ENCODE data around the gene KIF24.
"Not testable (repeated sequence)": the region's sequence is repeated elsewhere in the genome, so short reads cannot be mapped to it uniquely, and the experiment has no call there.

Gene KIF24

DNA sequence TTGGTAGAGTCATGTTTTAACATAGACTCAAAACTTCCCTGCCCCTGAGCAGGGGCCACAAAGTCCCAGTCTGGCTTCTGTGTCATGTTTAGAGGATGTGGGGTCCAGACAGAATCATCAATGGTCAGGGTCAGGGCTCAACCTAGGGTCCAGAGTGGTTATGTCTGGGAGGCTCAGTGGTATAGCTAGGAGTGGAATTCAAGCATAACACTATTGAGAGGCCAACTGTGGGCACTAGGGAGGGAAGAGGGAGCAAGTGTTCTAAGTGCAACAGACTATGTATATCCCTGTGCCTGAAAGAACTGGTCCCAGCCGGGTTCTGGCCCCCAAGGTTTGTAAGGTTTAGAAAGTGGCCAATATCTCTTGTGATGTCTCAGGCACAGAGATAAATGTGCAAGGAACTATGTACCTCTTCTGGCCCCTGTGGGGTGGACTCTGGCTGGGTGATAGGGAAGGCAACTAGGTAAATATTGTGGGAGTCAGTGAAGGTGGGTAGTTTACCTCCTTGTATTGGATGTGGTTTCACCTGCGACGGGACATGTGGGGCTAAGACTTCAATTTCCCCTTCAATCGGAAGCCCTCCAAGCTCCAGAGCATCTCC, 33.6 kb upstream of the KIF24 start:
- no peak for DNase-seq

DNA sequence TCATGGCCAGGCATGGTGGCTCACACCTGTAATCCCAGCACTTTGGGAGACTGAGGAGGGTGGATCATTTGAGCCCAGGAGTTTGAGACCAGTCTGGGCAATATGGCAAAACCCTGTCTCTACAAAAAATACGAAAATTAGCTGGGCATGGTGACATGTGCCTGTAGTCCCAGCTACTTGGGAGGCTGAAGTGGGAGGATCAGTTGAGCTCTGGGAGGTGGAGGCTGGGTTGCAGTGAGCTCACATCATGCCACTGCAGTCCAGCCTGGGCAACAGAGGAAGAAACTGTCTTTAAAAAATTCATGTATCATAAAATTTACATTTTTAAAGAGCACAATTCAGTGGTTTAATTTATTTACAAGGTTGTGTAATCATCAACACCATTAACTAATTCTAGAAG, 23.9 kb upstream of the KIF24 start:
- DNase-seq: not testable (repeated sequence)

DNA sequence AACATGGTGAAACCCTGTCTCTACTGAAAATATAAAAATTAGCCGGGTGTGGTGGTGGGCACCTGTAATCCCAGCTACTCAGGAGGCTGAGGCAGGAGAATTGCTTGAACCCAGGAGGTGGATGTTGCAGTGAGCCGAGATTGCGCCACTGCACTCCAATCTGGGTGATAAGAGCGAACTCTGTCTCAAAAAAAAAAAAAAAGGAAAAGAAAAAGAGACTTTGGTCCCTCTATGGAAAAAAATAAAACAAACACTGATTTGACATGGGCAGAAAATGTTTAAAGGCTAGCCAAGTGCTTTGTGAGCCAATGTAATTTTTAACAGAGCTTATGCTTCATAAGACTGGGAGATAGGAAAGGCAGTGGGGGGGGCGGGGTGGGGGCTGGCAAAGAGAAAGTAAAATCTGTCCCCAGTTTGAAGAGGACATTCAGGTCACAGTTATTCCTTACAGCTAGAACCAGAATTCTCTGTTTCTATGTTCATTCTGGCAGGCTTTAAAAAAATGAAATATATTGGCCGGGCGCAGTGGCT, 23.1 kb upstream of the KIF24 start:
- not testable (repeated sequence) for DNase-seq

DNA sequence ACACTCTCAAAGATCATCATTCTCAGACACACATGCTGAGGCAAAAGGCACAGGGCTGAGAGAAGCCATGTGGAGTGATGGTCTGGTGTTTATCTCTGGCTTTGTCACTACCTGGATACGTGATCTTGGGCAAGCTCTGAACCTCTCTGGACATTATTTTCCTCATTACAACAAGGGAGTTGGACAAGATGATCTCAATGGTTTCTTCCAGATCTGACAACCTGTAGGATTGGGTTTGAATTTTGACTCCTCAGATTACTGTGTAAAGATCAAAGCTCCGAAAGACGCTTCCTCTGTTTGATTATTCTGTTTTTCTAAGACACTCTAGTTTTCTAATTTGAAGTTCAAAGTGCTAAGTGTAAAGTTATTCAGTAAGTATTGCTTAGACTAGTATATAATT, 20.3 kb upstream of the KIF24 start:
- DNase-seq: no peak

DNA sequence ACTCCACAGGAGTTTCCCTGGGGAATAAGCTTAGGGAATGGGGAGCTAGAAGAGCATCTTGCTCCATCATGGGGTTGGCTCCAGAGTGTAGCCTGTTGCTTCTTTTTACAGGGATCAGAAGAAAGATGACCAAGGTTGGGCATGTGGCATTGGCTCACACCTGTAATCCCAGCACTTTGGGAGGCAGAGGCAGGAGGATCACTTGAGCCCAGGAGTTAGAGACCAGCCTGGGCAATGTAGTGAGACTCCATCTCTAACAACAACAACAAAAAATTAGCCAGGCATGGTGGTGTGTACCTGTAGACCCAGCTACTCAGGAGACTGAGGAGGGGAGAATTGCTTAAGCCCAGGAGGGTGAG, 18.7 kb upstream of the KIF24 start:
- no peak for DNase-seq

DNA sequence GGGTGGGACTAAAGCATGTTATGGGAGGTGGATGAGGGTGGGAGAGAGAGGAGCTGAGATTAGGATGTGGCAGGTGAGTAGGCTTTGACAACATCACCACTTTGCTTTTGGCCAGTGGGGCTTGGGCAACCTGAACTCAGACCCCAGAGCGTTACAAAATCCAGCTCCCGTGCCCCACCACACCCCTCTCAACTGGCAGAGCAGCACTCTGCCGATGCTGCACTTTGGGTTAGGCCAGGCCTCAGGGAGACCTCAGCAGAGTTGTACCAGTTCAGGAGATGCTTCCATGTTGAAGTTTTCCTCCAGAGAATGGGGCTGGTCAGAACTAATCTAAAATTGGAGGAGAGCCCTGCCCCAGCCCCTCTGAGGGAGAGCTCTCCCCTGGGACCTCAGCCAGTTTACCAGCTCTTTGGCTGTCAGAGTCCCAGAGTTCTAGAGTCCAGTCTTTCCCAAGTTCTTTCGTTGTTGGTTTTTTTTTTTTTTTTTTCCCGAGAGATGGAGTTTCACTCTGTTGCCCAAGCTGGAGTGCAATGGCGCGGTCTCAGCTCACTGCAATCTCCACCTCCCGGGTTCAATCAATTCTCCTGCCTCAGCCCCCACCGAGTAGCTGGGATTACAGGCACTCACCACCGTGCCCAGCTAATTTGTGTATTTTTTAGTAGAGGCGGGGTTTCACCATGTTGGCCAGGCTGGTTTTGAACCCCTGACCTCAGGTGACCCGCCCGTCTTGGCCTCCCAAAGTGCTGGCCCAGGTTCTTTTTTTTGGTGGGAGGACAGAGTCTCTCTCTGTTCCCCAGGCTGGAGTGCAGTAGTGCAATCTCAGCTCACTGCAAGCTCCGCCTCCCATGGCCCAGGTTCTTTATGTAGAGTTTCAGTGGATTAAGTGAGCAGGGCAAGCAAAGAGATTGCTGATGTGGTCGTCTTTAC, 18.1 kb upstream of the KIF24 start:
- no peak for DNase-seq

DNA sequence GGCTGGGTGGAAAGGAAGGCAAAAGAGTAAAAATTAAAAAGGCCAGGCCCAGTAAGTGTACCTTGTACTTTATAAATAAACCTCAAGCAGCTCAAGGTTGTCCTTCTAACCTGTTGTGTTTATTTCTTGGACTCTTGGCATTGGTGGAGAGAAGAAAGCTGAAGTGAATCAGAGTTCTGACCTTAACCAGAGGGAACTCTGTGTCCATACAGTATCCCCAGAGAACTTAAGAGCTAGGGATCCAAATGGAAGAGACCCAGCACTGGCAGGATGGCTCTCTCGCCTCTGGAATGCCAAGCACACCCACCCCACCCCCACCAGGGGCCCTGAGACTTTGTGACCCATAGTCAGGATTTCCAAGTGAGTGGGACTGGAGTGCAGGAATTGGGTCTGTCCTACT, 14.5 kb upstream of the KIF24 start:
- DNase-seq: no peak

DNA sequence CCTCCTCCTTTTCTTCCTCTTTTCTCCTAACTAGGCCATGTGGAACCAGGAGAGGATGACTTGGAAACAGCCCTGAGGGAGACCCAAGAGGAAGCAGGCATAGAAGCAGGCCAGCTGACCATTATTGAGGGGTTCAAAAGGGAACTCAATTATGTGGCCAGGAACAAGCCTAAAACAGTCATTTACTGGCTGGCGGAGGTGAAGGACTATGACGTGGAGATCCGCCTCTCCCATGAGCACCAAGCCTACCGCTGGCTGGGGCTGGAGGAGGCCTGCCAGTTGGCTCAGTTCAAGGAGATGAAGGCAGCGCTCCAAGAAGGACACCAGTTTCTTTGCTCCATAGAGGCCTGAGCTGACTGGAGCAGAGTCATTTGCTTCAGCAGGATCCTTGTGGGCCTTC, 14.0 kb upstream of the KIF24 start:
- DNase-seq: peak; percentile 46 to 65

DNA sequence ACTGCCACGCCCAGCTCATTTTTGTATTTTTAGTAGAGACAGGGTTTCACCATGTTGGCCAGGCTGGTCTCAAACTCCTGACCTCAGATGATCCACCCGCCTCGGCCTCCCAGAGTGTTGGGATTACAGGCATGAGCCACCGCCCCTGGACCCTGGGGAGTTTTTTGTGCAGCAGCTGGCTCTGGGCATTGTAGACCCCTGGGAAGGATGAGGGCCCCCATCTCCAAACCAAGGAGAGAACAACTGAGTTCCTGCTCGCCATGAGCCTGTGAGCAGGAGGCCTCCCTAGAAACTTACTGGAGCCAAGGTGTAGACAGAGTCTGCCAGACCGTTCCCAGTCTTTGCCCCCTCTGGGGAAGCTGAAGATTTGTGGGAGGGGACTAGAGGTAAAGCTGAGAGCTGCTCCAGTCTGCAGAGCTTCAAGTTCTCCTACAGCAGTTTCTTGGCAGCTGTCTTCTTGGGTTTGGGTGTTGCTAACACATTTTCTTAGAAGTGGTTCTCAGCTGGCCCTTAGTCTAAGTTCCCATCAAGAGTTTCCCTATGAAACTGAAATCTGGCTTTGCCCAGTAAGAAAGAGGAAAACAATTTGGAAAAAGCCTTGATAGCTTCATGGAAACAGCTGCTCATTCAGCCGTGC, 12.7 kb upstream of the KIF24 start:
- DNase-seq: no peak

DNA sequence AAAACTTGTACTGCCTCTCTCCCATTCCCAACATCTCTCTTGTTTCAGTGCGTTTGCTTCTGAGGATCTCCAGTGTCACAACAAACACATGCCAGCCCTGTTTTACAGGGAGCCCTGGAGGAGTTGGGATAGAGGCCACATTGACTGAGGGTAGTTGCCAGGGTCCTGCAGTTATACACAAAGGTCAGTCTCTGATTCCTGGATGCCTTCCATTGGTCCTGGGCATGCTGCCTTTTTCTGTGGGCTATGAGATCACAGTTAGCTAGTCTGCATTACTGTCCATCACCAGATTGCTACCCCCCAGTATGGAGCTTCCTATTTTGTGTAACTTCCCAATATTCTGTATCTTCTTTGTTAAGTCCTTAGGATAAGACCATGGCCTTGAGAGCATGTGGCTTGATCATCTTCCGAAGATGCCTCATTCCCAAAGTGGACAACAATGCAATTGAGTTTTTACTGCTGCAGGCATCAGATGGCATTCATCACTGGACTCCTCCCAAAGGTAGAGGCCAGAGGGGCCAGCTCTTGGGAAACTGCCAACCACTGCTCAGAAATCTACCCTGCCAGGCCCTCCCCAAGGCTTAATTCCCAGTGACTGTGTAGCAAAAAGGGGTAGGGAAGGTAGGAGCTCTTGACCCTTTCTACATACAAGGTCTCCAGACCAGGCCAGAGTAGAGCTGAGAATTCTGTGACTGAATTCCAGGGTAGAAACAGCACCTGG, 9.8 kb upstream of the KIF24 start:
- DNase-seq: peak; percentile 46

DNA sequence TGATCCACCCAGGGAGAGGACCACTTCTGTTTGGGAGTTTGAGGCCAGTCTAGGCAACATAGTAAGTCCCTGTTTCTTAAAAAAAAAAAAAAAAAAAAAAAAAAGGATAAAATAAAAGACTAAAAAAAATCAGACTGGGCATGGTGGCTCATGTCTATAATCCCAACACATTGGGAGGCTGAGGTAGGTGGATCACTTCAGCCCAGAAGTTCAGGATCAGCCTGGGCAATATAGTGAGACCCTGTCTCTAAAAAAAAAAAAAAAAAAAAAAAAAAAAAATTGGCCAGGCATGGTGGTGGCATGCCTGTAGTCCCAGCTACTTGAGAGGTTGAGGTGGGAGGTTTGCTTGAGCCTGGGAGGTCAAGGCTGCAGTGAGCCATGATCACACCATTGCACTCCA, 9.0 kb upstream of the KIF24 start:
- not testable (repeated sequence) for DNase-seq

DNA sequence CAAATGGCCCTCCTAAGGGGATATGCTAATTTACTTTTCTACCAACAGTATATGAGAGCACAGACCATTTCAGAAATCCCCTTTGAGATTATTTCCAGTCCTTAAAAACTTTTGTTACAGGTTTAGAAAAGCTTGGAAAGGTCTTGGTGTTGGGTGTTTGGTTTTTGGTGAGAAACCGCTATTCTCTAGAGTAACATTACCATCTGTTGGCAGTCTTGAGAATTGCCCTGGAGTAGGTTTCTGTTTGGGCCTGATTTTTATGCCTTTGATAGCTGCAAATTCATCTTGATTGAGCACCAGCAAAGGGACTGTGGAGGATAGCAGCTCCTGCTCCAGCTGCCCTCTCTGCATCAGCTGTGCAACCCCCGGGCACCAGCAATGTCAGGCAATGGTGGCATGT, 8.3 kb upstream of the KIF24 start:
- DNase-seq: no peak

DNA sequence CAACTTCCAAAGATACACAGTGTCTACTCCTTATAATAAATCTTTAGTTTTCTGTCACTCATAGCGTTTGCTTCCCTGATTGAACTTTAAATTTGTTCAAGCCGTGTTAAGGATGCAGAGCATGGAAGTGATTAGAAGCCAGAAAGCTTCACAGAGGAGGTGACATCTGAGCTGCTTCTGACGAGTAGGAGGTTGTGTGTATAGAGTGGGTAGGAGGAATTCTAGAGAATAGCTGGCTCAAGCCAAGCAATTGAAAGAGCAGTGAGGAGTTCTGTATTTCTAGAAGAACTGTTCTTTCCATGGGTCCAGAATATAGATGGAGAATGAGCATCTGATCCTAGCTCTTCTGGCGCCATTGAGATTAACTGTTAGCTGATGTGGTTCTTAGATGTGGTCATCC, 6.3 kb upstream of the KIF24 start:
- DNase-seq: no peak

DNA sequence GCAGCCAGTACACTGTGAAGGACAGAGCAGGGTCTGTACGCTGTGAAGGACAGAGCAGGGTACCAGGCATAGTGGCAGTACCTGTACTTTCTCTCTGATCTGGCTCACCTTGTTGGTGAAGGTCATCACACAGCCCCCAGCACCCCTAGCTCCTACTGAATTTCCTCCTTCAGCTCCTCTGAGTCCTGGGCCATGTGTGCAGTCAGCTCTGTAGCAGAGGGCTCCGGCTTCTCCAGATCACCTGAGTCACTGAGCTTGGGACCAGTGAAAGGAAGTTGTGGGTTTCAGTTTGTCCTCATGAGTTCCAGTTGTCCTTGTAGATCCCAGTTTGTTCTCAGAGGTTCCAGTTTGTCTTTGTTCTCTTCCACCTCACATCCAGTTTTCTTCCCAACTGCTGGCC, 5.8 kb upstream of the KIF24 start:
- DNase-seq: no peak

DNA sequence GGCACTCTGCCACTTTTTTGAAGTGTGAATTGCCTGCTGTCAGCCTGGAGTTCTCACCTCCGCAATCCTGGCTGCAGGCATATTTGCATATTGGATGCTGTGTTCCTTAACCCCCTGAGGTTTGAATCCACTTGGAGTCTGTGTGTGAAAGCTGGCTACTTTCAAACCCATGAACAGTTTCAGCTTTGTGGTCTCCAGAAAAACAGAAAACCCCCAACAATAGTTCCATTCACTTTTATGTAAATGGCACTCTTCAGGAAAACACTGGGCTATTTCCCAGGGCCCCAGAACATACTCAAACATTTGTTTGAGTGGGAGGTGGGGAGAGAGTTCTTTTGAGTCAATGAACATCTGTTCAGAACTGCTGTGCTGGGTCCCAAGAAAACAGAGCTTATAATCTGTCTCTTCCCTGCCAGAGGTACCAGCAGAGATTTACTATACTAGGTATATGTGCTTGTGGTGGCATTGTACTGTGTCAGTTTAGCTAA, 5.3 kb upstream of the KIF24 start:
- peak; percentile 77 to 98 for DNase-seq

DNA sequence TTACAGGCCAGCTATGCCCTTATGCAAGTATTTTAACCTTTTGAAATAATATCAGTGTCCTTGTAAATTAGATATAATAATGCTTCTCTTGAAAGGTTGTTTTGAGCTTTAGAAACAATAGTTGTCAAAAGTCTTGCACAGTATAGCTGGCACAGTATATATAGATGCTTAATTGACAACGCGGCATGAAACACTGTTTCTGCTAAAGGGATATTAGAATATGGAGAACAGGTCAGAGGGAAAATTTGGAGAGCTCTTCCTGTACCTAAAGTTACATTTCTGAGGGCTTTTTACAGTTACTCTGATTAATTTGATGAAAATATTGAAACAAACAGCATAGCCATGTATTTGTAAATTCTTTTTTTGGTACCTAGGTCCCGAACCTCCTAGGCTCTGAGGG, 4.8 kb upstream of the KIF24 start:
- DNase-seq: no peak

DNA sequence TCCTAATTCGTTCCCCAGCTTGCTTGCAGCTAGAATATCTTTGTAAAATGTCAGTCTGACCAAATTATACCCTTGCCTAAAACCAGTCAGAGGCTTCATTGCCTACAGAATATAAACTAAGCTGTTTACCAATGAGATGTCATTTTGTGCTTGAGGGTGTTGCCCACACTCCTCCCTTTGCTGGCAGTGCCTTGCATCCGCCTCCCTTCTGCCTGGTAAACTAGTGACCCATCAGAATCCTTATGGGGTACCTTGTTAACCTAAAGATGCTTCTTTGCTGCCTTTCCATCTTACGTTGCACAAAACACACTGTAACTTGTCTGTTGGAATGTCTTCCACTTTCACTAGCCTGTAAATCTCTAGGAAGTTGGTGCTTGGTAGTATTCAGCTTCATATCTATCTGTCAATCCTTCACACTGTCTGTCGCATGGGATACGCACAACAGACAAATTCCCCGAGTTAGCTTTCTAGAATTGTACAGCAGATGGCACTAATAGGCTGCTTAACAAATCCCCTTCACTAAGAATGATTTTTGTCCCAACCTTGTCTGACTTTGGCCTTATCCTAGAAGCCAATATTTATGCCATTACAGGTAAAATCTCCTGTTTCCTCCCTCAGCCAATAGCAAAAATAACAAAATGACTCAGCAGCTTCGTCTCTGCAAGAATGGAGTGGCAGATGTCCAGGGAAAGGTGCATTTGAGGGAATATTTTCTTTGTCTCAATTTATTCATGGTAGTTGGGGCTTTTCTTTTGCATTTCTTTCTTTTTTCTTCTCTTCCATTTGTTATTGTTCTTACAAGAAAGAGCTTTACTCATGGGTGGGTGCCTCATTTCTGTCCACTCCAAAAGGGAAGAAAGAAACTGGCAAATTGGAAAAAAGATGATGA, 3.3 kb upstream of the KIF24 start:
- DNase-seq: peak; percentile 12 to 91

DNA sequence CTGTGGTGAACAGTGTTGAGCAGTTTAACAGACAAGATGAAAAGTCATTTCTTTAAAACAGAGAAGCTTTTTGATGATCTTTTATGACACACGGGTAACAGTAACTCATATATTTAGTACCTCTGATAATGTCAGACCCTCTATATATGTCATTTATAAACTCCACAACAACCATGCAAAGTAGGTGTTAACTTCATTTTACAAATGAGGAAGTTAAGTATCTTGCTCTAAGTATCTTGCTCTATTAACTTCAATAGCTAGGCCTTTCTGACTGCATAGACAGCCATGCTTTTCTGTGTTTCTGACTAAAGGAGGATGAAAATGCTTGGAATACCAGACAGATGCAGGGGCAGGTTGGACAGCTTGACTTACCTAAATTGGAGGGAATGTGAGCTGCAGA, 2.1 kb upstream of the KIF24 start:
- no peak for DNase-seq

DNA sequence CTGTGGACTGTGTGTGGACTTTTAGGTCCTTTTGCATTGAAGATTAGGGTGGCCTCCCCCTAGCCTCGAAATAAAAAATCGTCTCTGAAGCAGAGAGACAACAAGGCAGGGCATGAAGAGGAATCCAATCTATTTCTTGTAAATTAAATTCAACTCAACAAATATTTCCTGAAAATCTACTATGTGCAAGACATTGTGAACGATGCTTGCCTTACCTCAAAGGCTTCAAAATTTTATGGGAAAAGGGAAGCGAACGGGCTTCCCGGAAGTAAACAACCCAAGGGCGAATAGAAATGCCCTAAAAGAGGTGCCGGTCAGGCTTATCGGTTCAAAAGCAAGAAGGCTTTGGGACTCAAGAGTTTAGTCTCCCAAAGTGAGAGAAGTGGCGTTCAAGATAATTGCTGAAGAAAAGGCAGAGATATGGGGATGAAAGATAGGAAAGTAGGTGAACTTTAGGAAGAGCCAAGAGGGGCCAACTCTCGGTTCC, 525 bp downstream of the KIF24 start:
- DNase-seq: no peak

DNA sequence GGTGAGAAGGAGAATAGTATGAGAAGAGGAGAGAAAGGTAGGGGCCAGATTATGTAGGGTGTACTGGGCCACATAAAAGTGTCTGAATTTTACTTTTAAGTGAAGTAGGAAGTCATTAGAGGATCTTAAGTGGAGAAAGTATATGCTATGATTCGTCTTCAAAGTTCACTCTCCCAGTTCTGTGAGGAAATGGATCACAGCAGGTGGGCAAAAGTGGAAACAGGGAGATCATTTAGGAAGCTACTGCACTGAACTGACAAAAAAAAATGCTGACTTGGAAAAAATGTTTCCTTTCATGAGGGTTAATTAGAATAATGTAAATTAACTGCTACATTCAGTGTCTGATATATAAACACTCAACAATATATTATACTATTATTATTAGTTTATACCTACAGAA, 2.4 kb downstream of the KIF24 start:
- DNase-seq: no peak

DNA sequence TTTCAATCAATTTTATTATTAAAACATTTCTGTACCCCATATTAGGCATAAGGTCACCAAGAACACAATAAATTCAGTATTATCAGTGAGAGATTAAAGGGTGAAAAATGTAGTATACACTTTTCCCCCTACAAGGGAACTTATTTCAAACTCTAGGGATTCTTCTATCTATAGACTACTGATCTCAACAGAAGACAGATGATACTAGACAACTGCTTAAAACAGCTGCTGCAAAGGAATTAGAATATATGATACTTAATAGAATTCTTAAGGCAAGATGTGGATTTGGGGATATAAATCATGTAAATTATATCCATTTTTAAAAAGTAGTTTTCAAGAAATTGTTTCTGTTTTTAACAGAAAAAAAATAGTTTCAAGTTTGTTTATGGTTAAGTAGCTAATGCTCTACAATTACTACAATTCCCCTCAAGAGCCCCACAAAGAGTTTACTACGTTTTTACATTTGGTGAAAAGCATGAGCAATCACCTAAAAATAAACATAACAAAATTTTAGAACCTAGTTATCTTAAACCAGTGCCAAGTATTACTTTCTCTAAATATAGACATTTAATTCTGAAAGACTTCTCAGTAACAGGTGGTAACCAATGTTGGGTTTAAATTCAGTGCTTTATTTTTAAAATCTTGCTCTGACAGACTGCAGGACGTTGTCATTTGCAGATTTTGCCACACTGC, 6.0 kb downstream of the KIF24 start:
- no peak for DNase-seq
